ENCODE measurements around the gene CYTH1.

CYTH1 gene

DNA sequence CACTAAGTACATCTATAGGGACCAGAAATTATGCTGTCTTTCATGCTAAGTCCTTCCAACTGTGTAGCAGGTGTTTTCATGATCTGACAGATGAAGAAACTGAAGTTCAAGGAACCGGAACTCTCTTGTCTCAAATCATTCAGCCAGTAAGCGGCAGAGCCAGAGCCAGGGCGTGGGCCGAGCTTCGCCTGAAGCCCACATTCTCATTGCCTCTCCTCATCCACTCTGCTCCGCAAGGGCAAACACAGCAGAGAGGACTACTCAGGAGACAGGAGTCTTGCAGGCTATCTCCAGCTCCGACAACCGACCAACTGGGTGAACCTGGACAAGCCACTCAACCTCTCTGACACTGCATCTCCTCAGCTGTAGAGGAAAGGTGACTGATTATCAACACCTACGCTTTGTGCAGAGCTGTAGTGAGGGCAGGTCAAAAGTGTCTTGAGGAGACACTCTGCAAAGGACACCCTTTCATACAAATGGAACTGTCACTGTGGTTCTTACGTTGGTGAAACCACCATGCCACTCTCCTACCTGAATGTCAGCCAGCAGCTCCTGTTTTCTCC, 72.9 kb downstream of the CYTH1 start:
- no peak for FAIRE-seq
- TF ChIP-seq, protein P1, sequence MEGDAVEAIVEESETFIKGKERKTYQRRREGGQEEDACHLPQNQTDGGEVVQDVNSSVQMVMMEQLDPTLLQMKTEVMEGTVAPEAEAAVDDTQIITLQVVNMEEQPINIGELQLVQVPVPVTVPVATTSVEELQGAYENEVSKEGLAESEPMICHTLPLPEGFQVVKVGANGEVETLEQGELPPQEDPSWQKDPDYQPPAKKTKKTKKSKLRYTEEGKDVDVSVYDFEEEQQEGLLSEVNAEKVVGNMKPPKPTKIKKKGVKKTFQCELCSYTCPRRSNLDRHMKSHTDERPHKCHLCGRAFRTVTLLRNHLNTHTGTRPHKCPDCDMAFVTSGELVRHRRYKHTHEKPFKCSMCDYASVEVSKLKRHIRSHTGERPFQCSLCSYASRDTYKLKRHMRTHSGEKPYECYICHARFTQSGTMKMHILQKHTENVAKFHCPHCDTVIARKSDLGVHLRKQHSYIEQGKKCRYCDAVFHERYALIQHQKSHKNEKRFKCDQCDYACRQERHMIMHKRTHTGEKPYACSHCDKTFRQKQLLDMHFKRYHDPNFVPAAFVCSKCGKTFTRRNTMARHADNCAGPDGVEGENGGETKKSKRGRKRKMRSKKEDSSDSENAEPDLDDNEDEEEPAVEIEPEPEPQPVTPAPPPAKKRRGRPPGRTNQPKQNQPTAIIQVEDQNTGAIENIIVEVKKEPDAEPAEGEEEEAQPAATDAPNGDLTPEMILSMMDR (IDR thresholded peaks at IDR 0.05; ENCODE audit: insufficient read depth, missing control alignments), result no peak
- DNase-seq (ENCODE audit: insufficient read length, low spot score), result no peak

DNA sequence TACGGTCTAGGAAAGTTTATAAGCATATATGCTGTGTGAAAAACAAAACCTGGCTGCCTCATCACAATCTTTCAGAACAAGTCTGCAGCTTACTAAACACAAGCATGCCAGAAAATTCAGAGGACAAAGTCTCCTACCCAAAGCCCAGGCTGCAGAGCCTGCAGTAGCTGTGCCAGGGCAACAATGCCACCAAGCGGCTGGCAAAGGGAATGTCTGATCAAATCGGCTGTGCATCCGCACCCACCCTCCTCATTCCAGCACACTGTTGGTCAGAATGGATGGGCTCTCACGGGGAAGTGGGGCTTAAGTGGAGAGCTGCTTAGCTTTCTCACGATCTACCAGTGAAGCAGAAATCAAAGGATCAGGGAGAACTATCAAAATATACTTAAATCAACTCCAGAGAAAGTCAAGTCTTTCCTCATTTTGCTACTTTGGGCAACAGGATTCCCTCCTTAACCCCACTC, 73.5 kb downstream of the CYTH1 start:
- TF ChIP-seq, protein P1 (IDR thresholded peaks at IDR 0.05; ENCODE audit: insufficient read depth, missing control alignments), result peak; percentile 96
- FAIRE-seq (no peak), DNase-seq (ENCODE audit: insufficient read length, low spot score) (peak; percentile 61)

DNA sequence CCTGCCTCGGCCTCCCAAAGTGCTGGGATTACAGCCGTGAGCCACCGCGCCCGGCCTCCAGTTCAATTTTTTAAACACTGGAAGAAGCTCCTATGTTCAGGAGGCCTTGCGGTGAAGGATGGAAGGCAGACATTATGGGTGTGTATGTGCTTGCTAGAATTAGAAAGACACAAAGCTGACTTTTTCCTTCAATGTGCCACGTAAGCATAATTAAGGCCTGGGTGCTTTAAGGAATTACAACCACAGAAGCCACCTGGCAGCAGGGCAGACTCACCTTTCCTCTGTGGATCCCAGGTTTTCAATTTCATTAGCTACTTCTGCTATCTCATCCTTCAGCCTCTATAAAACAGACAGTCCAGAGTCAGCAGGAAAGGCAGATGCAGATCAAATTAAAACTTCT, 74.2 kb downstream of the CYTH1 start:
- no peak for DNase-seq (ENCODE audit: insufficient read length, low spot score)
- FAIRE-seq, result no peak
- TF ChIP-seq, protein P1 (IDR thresholded peaks at IDR 0.05; ENCODE audit: insufficient read depth, missing control alignments), result no peak

DNA sequence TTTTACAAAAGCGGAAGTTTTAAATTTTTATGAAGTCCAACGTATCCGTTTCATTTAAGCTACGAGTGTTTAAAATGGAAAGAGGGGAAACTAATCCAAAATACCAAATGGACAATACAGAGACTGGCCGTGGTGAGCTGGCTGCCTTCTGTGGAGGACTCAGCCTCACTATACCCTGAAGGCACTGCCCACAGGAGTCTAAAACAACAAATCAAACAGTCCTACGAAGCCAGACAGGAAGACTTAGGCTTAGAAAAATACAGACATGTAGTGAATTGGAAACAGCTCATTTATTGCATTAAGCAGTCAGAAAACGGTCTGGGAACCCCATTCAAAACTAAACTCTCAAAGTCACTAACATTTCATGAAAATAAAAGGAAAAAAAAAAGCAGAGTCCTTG, 75.1 kb downstream of the CYTH1 start:
- DNase-seq (ENCODE audit: insufficient read length, low spot score) (no peak), FAIRE-seq (no peak)
- TF ChIP-seq, protein P1 (IDR thresholded peaks at IDR 0.05; ENCODE audit: insufficient read depth, missing control alignments), result no peak

DNA sequence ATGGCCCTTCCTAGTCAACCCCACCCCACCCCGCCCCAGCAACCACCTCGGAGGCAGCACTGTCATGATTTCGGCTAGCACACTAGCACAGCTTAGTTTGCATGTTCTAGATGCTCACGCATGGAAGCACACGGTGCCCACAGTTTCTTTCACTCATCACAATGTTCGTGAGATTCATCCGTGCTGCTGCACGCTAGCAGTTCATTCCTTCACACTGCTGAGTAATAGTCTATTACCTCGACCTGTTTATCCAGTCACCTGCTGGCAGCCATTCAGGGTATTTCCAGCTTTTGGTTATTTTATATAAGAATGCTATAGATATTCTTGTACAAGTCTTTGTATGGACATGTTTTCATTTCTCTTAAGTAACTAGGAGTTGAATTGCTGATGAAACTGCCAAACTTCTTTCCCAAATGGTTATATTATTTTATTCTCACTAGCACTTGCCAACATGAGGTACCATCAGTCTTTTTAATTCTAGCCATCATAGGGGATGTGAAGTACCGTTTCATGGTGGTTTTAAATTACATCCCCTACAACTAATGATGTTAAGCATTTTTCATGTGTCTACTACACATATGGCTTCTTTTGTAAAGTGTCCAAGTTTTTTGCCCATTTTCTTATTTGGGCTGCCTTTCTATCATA, 75.7 kb downstream of the CYTH1 start:
- TF ChIP-seq, protein P1 (IDR thresholded peaks at IDR 0.05; ENCODE audit: insufficient read depth, missing control alignments), result no peak
- DNase-seq (ENCODE audit: insufficient read length, low spot score), result no peak
- FAIRE-seq, result no peak

DNA sequence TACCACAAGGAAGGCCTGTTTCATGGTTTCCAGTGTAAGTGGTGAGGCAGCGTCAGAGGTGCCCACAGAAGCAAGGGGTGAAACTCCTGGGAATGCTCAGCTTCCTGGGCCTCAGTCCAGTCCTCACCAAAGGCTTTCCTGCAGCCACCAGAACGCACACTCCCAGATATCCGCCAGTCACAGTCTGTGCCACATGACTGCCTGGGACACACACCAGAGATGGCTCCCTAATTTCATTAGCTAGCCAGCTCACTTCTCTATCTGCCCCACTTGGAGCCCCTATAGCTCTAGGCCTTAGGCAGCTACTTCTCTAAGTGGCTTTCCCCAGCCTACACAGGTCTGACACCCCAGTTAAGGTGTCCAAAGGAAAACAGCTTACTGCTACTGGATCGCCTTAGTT, 77.0 kb downstream of the CYTH1 start:
- FAIRE-seq, result no peak
- TF ChIP-seq, protein P1 (IDR thresholded peaks at IDR 0.05; ENCODE audit: insufficient read depth, missing control alignments), result no peak
- no peak for DNase-seq (ENCODE audit: insufficient read length, low spot score)

DNA sequence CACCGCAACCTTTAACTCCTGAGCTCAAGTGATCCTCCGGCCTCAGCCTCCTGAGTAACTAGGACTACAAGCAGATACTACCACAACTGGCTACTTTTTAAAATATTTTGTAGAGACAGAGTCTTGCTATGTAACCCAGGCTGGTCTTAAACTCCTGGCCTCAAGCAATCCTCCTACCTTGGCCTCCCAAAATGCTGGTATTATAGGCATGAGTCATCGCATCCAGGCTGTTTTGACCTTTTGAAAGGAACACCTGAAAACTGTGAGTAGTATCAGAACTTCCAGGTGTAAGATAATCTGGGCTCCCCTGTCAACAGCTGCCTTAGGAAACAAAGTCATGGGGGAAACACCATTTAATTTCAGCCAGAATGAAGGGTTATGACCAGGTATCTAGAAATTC, 77.5 kb downstream of the CYTH1 start:
- FAIRE-seq (no peak), DNase-seq (ENCODE audit: insufficient read length, low spot score) (no peak)
- TF ChIP-seq, protein P1 (IDR thresholded peaks at IDR 0.05; ENCODE audit: insufficient read depth, missing control alignments), result no peak

All from D721Med (cell line).